ENCODE data around the gene ABT1.

ABT1 gene

GRCh38 chr6:26575494-26575939 lies 21.2 kb upstream of the ABT1 start:
- DNase-seq: no peak

- DNase-seq: no peak
Measured at GRCh38 chr6:26576407-26576843, 20.3 kb upstream of the ABT1 start.

GRCh38 chr6:26576929-26577719 lies 19.6 kb upstream of the ABT1 start:
- DNase-seq: peak; percentile 81

GRCh38 chr6:26577720-26578072 lies 19.1 kb upstream of the ABT1 start:
- DNase-seq: no peak

- DNase-seq: no peak
Measured at GRCh38 chr6:26578279-26578678, 18.5 kb upstream of the ABT1 start.

- no peak for DNase-seq
Measured at GRCh38 chr6:26578741-26579140, 18.0 kb upstream of the ABT1 start.

GRCh38 chr6:26581164-26581915 lies 15.4 kb upstream of the ABT1 start:
- DNase-seq: no peak

- DNase-seq: no peak
Measured at GRCh38 chr6:26588965-26589364, 7.8 kb upstream of the ABT1 start.

GRCh38 chr6:26592649-26593048 lies 4.1 kb upstream of the ABT1 start:
- DNase-seq: no peak

- no peak for DNase-seq
Measured at GRCh38 chr6:26593278-26594130, 3.2 kb upstream of the ABT1 start.

GRCh38 chr6:26594131-26594498 lies 2.6 kb upstream of the ABT1 start:
- no peak for DNase-seq

GRCh38 chr6:26594730-26595632 lies 1.8 kb upstream of the ABT1 start:
- DNase-seq: peak; percentile 58

- peak; percentile 90 for DNase-seq
Measured at GRCh38 chr6:26595669-26596269, 984 bp upstream of the ABT1 start.

- DNase-seq: no peak
Measured at GRCh38 chr6:26597389-26597766, 625 bp downstream of the ABT1 start.

GRCh38 chr6:26597821-26598220 lies 1.1 kb downstream of the ABT1 start:
- DNase-seq: no peak

GRCh38 chr6:26598267-26598666 lies 1.5 kb downstream of the ABT1 start:
- no peak for DNase-seq

- no peak for DNase-seq
Measured at GRCh38 chr6:26599134-26599533, 2.4 kb downstream of the ABT1 start.

GRCh38 chr6:26599591-26599990 lies 2.8 kb downstream of the ABT1 start:
- no peak for DNase-seq

- DNase-seq: no peak
Measured at GRCh38 chr6:26600759-26601158, 4.0 kb downstream of the ABT1 start.

- no peak for DNase-seq
Measured at GRCh38 chr6:26602262-26602661, 5.5 kb downstream of the ABT1 start.

GRCh38 chr6:26604026-26604425 lies 7.3 kb downstream of the ABT1 start:
- no peak for DNase-seq

GRCh38 chr6:26604797-26605196 lies 8.0 kb downstream of the ABT1 start:
- no peak for DNase-seq
